GM12878 (cell line): ENCODE results near the gene DPP9. TPM values are rescaled to one million over a fixed set of nuclear protein-coding genes. Genes with fewer than 3 reads are reported as not detected.

Source experiments
- ATAC-seq: fragments of 200-7000 bp; cut with Tn5 transposase; 3 replicates; pipeline ENCODE4 v1.9.1; 2020; ENCODE audit warnings: mild to moderate bottlenecking, moderate library complexity
- BruUV-seq: library from RNA; stranded (reverse); fragments of 400-500 nt; replicated peaks from 2 replicates; lab custom pipeline; 2021; lab: Mats Ljungman, UMichigan
- CTCF ChIA-PET: fragments of 300-600 bp; sonication (Branson Sonifier 250); formaldehyde crosslinking; extraction: SDS; loops from one replicate; lab custom pipeline; 2021; ENCODE audit warnings: inconsistent platforms; lab: Yijun Ruan, JAX
- POLR2A ChIA-PET: fragments of 350-600 bp; formaldehyde crosslinking; extraction: SDS; loops from one replicate; lab custom pipeline; 2021; ENCODE audit warnings: inconsistent platforms; lab: Charles Lee
- RAD21 ChIA-PET: fragments of 300-600 bp; sonication (Branson Sonifier 250); formaldehyde crosslinking; loops from one replicate; lab custom pipeline; 2023; ENCODE audit warnings: antibody characterized with exemption; ENCODE audit not compliant: unreplicated experiment; lab: Charles Lee
- SMC1A ChIA-PET: fragments of 300-600 bp; sonication (Branson Sonifier 250); formaldehyde crosslinking; loops from one replicate; lab custom pipeline; 2023; ENCODE audit not compliant: unreplicated experiment, uncharacterized antibody; lab: Charles Lee
- DNase-seq: peaks from one replicate; pipeline ENCODE4 v3.0.0-alpha.2; 2011; ENCODE audit warnings: low read depth, low spot score
- FAIRE-seq: peaks from 3 replicates; lab custom pipeline; 2011; peaks lifted over from hg19 to GRCh38; lab: Jason Lieb, UNC
- H2AFZ ChIP-seq: 2 replicates; pipeline ENCODE4 v1.6.0; 2011; ENCODE audit warnings: low read depth, low read length, control low read depth; ENCODE audit not compliant: control insufficient read depth
- H3K27ac ChIP-seq: 2 replicates; pipeline ENCODE4 v1.5.1; 2011; ENCODE audit warnings: control low read depth; ENCODE audit not compliant: control insufficient read depth, insufficient read depth
- H3K27me3 ChIP-seq, 2 experiments: replicated peaks in 1 of 2; 2 replicates each; pipeline versions ENCODE4 v1.6.0 to v1.6.1; 2011; ENCODE audit warnings: low read length in 1 of 2; ENCODE audit not compliant: control insufficient read depth in 2 of 2, insufficient read depth in 2 of 2
- H3K36me3 ChIP-seq, 2 experiments: 2 replicates each; pipeline ENCODE4 v1.5.1; 2011; ENCODE audit warnings: low read length in 1 of 2; ENCODE audit not compliant: control insufficient read depth in 2 of 2, insufficient read depth in 2 of 2
- H3K4me1 ChIP-seq: 2 replicates; pipeline ENCODE4 v1.6.1; 2011; ENCODE audit warnings: mild to moderate bottlenecking, low read length, moderate library complexity, mixed read lengths; ENCODE audit not compliant: control insufficient read depth, insufficient read depth
- H3K4me2 ChIP-seq: 2 replicates; pipeline ENCODE4 v1.6.0; 2011; ENCODE audit warnings: control low read depth; ENCODE audit not compliant: control insufficient read depth, insufficient read depth
- H3K4me3 ChIP-seq: fragments of 200-600 bp; sonication (generic); 2 replicates; pipeline ENCODE4 v1.5.1; 2016
- H3K79me2 ChIP-seq: 2 replicates; pipeline ENCODE4 v1.6.0; 2011; ENCODE audit warnings: low read length; ENCODE audit not compliant: control insufficient read depth, insufficient read depth
- H3K9ac ChIP-seq: 2 replicates; pipeline ENCODE4 v1.8.0; 2011; ENCODE audit warnings: low read length, control low read depth, mixed read lengths; ENCODE audit not compliant: control insufficient read depth, insufficient read depth
- H3K9me3 ChIP-seq: replicated peaks from 3 replicates; pipeline ENCODE4 v1.5.1; 2011; ENCODE audit warnings: mild to moderate bottlenecking, low read length; ENCODE audit not compliant: control insufficient read depth, insufficient read depth
- H4K20me1 ChIP-seq: 2 replicates; pipeline ENCODE4 v1.6.0; 2011; ENCODE audit not compliant: control insufficient read depth, insufficient read depth
- HDGF ChIP-seq: fragments of 450-650 bp; IDR thresholded peaks from 2 replicates; pipeline ENCODE4 v1.6.1; 2016; ENCODE audit warnings: antibody characterized with exemption
- HSF1 ChIP-seq: fragments of 150-350 bp; IDR thresholded peaks from 2 replicates; pipeline ENCODE4 v1.6.1; 2014; ENCODE audit warnings: mild to moderate bottlenecking, low read depth, low read length
- MAX ChIP-seq: IDR thresholded peaks from 2 replicates; pipeline ENCODE4 v1.6.1; 2012; ENCODE audit warnings: low read depth, low read length, improper control_type of control experiment
- PKNOX1 ChIP-seq: fragments of 450-650 bp; IDR thresholded peaks from 2 replicates; pipeline ENCODE4 v1.6.1; 2016; ENCODE audit warnings: mild to moderate bottlenecking
- RELB ChIP-seq: fragments of 450-650 bp; IDR thresholded peaks from 2 replicates; pipeline ENCODE4 v1.6.1; 2017; ENCODE audit warnings: low read depth, mild to moderate bottlenecking, moderate library complexity
- ZBTB40 ChIP-seq: fragments of 450-650 bp; IDR thresholded peaks from 2 replicates; pipeline ENCODE4 v1.6.1; 2016; ENCODE audit warnings: mild to moderate bottlenecking, moderate library complexity, borderline replicate concordance
- WGBS: methylation state at CpG from one replicate; pipeline ENCODE4 v1.1.6; 2016; ENCODE audit warnings: low lambda C conversion rate; ENCODE audit not compliant: insufficient replicate concordance, insufficient coverage; ENCODE audit errors: missing lambda C conversion rate; 5-methylcytosine and 5-hydroxymethylcytosine counted together
- in situ Hi-C: fragments of 300-500 bp; cut with MboI; formaldehyde crosslinking; loops from 9 replicates; pipeline ENCODE4 v1.14.3; 2018; ENCODE audit warnings: mixed read lengths
- intact Hi-C: fragments of 100-400 bp; cut with micrococcal nuclease; formaldehyde crosslinking; loops from one replicate; pipeline ENCODE4 v1.14.2; 2022; ENCODE audit not compliant: unreplicated experiment
- polyA plus RNA-seq, 11 experiments: library from polyadenylated mRNA; depleted of rRNA in 4 of 11; unstranded in 6 of 11; stranded (reverse) in 5 of 11; fragments of >200 nt; fragmentation: Nextera tagmentation in 4 of 11; fragmentation: Illumina TruSeq in 1 of 11; extraction: Ambion mirVana in 4 of 11; extraction: Trizol in 1 of 11; gene quantifications; 1 replicate in 1 of 11; 2 replicates in 10 of 11; pipeline versions ENCODE4 v1.2.1 to v1.2.3, GENCODE V29; 2011 to 2016; ENCODE audit warnings: inconsistent platforms in 2 of 11, missing spikeins in 2 of 11, low read depth in 1 of 11
- total RNA-seq, 4 experiments: library from RNA; depleted of rRNA in 3 of 4; stranded (reverse); fragments of >200 nt in 3 of 4; fragmentation: Illumina TruSeq in 1 of 4; extraction: Trizol in 1 of 4; gene quantifications; 2 replicates each; pipeline versions ENCODE4 v1.2.1 to v1.2.3, GENCODE V29; 2013 to 2021

DPP9 gene
- total and polyA plus RNA-seq, 10 of the 15 experiments (the other 5 are each of a cell fraction or from before 2014, with no cell fraction given), result 0.64 to 58.6 (median 27.6) TPM

GRCh38 chr19:4773047-4773640, 49.5 kb upstream of the DPP9 start:
- H3K4me3 ChIP-seq, result no peak overlapping the region
- BruUV-seq, result no TSS peak
- TF ChIP-seq HDGF, result 0 out of 2 replicates have a peak, but pooled peaks have one; percentile 26
- TF ChIP-seq MAX, result no peak
- no peak for TF ChIP-seq ZBTB40
- peak; percentile 63 for TF ChIP-seq PKNOX1
- peak; percentile 74 for TF ChIP-seq RELB
- TF ChIP-seq HSF1, result no peak
- DNase-seq (peak; percentile 25), ATAC-seq (peak; percentile 94), FAIRE-seq (no peak)
- no peaks in the 10 kb centered on the region for H3K36me3 ChIP-seq
- POLR2A ChIA-PET, result interaction anchor here (0.6 kb wide), 1 partner anchor 263 kb away, joined by 3 read pairs; no protein-coding TSS in a partner anchor
- H3K9me3 ChIP-seq, result no peaks in the 10 kb centered on the region; the same call in 2 of the 3 replicates
- WGBS, result 13% methylated on average over 9 of the region's 9 CpGs
- CTCF ChIA-PET, result interaction anchor here (1.1 to 2.8 kb wide), 2 partner anchors 9 to 18 kb away, joined by 3 to 17 read pairs; partner anchors contain the start of gene FEM1A
- H3K4me1 ChIP-seq, result no peaks in the 10 kb centered on the region
- no peak overlapping the region for H3K9ac ChIP-seq
- no peak overlapping the region for H2AFZ ChIP-seq
- SMC1A ChIA-PET, result interaction anchor here (1.0 to 1.7 kb wide), 4 partner anchors 17 to 95 kb away, joined by 3 to 10 read pairs (median 4); partner anchors contain the start of genes FEM1A and PLIN3
- H3K4me2 ChIP-seq, result no peak overlapping the region
- H4K20me1 ChIP-seq, result no peaks in the 10 kb centered on the region; the same call in 1 of the 2 replicates
- intact Hi-C loops (loop anchor here (5.0 kb wide), 1 partner anchor 41 kb away; no protein-coding TSS in a partner anchor), in situ Hi-C loops (no loop called here)
- H3K27ac ChIP-seq, result no peak overlapping the region
- no peaks in the 10 kb centered on the region for H3K79me2 ChIP-seq
- H3K27me3 ChIP-seq, result no peaks in the 10 kb centered on the region; a peak in 2 of 4 replicates
- RAD21 ChIA-PET, result interaction anchor here (0.8 to 2.4 kb wide), 4 partner anchors 18 to 1531 kb away, joined by 3 to 12 read pairs (median 5); partner anchors contain the start of gene FEM1A
